Right kidney (tissue), 9 donors: ENCODE data around the gene PCSK1.
A peak's percentile ranks its signal among the peaks of the same experiment; 100 is the strongest.

Experiments
- DNase-seq: peaks from one replicate; pipeline ENCODE4 v3.0.0-alpha.2; 2016
- long read RNA-seq, 8 donors: transcript quantifications; one replicate each; lab custom pipeline, GENCODE V29; 2026

Gene PCSK1
- long read RNA-seq, donor 1 = 0 reads
- long read RNA-seq, donor 2 = 0 reads
- long read RNA-seq, donor 3 = 0 reads
- long read RNA-seq, donor 4 = 0 reads
- long read RNA-seq, donor 5 = 0 reads
- long read RNA-seq, donor 6 = 0 reads
- long read RNA-seq, donor 7 = 0 reads
- long read RNA-seq, donor 8 = 0 reads

- no peak for DNase-seq
Observed at GRCh38 chr5:96433066-96433447, at the start of gene PCSK1. Gene PCSK1 (minus strand): TSS chr5:96433248. CDS start chr5:96433042, 206 bp downstream.

GRCh38 chr5:96481867-96482266 lies 48.8 kb upstream of the PCSK1 start:
- DNase-seq = no peak

GRCh38 chr5:96481009-96481786 lies 48.1 kb upstream of the PCSK1 start:
- no peak for DNase-seq

GRCh38 chr5:96478983-96479382 lies 45.9 kb upstream of the PCSK1 start:
- DNase-seq = no peak

DNA sequence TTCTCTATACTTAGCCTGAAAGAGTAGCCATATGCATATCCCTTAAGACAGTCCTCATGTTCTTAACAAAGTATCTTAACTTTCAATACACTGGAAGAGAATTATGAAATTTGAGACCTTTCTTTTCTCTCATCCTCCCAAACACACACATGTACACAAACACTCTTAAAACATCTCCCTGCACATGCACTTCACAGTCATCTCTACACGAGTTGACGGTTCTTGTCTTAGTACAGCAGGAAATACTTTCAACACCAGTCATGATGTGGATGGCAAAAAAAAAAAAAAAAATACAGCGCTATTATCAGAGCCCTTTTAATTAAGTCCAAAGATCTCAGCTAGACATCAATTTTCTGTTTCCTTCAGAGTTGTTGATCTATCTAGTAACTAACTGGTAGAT lies 43.6 kb upstream of the PCSK1 start:
- DNase-seq = no peak

GRCh38 chr5:96474073-96474472 lies 41.0 kb upstream of the PCSK1 start:
- no peak for DNase-seq

- no peak for DNase-seq
Observed at GRCh38 chr5:96473155-96473554, 40.1 kb upstream of the PCSK1 start.

GRCh38 chr5:96470785-96471184 lies 37.7 kb upstream of the PCSK1 start:
- no peak for DNase-seq

- DNase-seq = no peak
Observed at GRCh38 chr5:96468956-96469355, 35.9 kb upstream of the PCSK1 start.

GRCh38 chr5:96463091-96463490 lies 30.0 kb upstream of the PCSK1 start:
- DNase-seq = no peak

GRCh38 chr5:96459313-96460121 lies 26.5 kb upstream of the PCSK1 start:
- no peak for DNase-seq

DNA sequence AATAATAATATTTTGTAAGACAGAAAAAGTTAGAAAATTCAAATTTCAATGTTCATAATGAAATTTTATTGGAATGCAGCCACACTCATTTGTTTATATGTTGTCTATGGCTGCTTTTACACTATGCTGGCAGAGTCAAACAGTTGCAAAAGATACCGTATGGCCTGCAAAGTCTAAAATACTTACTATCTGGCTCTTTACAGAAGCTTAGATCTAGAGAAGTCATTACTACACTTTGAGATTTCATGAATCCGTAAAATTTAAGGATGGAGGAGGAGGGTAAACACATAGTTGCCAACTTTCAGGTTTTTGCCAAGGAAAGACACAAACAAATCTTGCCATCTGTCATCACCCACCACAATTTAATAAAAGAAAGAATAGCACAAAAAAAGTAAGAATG lies 25.1 kb upstream of the PCSK1 start:
- no peak for DNase-seq

- DNase-seq = no peak
Observed at GRCh38 chr5:96455789-96456188, 22.7 kb upstream of the PCSK1 start.

GRCh38 chr5:96453394-96453793 lies 20.3 kb upstream of the PCSK1 start:
- DNase-seq = no peak

- DNase-seq = no peak
Observed at GRCh38 chr5:96447949-96448348, 14.9 kb upstream of the PCSK1 start.

- no peak for DNase-seq
Observed at GRCh38 chr5:96440185-96440538, 7.1 kb upstream of the PCSK1 start.

- DNase-seq = no peak
Observed at GRCh38 chr5:96439477-96440184, 6.6 kb upstream of the PCSK1 start.

GRCh38 chr5:96434201-96434645 lies 1.2 kb upstream of the PCSK1 start:
- DNase-seq = peak; percentile 39

GRCh38 chr5:96432216-96433065 lies 607 bp downstream of the PCSK1 start:
- no peak for DNase-seq

DNA sequence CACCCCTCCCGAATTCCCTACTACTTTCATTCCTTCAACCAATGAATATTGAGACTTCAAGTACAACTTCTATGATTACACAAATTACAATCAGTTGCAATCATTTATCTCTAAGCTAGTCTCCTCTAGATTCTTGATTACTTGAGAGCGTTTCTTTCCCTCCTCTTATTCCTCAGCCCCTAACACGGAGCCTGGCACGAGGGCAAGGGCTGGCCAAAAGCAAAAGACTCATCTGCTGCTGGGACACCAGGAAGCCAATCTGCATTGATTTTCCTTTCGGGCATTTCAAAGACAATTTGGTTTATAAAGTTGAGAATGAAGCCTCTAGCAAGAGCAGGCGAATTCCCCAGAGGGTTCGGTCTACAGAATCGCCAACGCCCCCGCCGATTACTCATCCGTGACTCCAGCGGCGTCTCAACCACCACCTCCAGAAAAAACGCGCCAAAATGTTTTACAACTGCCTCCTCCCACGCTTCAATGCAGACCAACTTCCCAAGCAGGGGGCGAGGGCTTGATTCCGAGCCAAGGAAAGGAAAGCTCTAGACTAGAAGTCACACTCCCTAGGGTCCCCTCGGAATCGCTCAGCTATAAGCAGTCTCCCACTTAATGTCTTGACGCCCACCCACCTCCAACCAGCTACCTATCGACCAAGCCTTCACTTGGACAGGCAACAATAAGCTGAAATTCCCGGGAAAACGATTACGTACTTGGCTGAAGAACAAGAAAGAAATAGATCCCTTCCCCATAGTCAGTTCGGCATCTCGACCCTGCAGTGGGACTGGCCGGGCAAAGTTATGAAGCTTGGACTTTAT lies 1.5 kb downstream of the PCSK1 start:
- no peak for DNase-seq

- DNase-seq = no peak
Observed at GRCh38 chr5:96427824-96428223, 5.2 kb downstream of the PCSK1 start.
